Subcutaneous adipose tissue (tissue), 4 donors: ENCODE data around the gene UNC13D. TPM values are rescaled to one million over a fixed set of nuclear protein-coding genes. Genes with fewer than 3 reads are reported as not detected.

Source experiments
- total RNA-seq, 4 donors: library from RNA; depleted of rRNA; stranded (reverse); fragments of >200 nt; gene quantifications; one replicate each; pipeline ENCODE4 v1.1.0, GENCODE V29; 2016
- TF ChIP-seq, protein P1 (sequence below): fragments of 450-650 bp; IDR thresholded peaks from one replicate; pipeline ENCODE4 v1.5.1; 2016; ENCODE audit warnings: low read depth, mild to moderate bottlenecking, control low read depth, antibody characterized with exemption, moderate library complexity

UNC13D gene
- total RNA-seq, 4 donors from 2014 or later = 4.7 to 9.7 (median 8.5) TPM

- TF ChIP-seq, protein P1, sequence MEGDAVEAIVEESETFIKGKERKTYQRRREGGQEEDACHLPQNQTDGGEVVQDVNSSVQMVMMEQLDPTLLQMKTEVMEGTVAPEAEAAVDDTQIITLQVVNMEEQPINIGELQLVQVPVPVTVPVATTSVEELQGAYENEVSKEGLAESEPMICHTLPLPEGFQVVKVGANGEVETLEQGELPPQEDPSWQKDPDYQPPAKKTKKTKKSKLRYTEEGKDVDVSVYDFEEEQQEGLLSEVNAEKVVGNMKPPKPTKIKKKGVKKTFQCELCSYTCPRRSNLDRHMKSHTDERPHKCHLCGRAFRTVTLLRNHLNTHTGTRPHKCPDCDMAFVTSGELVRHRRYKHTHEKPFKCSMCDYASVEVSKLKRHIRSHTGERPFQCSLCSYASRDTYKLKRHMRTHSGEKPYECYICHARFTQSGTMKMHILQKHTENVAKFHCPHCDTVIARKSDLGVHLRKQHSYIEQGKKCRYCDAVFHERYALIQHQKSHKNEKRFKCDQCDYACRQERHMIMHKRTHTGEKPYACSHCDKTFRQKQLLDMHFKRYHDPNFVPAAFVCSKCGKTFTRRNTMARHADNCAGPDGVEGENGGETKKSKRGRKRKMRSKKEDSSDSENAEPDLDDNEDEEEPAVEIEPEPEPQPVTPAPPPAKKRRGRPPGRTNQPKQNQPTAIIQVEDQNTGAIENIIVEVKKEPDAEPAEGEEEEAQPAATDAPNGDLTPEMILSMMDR = no peak
Observed at GRCh38 chr17:75820094-75821080, 23.8 kb downstream of the UNC13D start.

- TF ChIP-seq, protein P1 = no peak
Observed at GRCh38 chr17:75819678-75820077, 24.5 kb downstream of the UNC13D start.

- TF ChIP-seq, protein P1 = no peak
Observed at GRCh38 chr17:75819116-75819515, 25.1 kb downstream of the UNC13D start.

- TF ChIP-seq, protein P1 = no peak
Observed at GRCh38 chr17:75818326-75818885, 25.8 kb downstream of the UNC13D start.

DNA sequence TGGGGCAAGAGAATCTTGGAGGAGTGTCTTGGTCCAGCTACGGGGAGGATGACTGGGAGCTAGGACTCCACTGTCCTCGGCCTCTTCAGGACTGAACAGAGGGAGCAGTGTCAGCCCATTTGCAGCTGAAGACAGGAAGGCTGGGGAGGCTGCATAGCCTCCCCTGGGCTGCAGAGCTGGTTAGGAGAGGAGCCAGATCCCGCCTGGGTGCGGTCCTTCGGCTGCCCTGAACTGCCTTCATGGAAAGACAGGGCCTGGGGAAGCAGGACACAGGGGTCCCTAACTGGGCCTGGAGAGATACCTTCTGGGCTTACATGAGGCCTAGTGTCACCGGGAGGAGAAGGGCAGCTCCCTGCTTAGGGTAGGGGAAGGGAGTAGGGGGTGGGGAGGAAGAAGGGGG lies 26.6 kb downstream of the UNC13D start:
- TF ChIP-seq, protein P1 = no peak

DNA sequence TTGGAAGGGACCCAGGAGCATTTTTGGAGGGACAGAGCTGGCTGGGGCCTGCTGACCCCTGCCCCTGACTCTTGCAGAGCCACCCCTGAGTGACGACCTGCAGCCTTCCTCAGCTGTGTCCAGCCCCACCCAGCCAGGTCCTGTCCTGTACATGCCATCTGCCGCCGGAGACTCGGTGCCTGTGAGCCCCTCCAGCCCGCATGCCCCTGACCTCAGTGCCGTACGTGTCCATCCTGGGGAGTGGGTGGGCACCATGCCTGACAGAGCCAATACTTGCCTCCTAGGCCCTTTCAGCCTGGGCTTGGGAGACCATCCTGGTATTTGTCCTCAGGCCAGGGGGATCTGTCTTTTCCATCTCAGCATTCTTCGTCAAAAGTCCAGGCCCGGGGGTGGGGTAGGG lies 27.5 kb downstream of the UNC13D start:
- TF ChIP-seq, protein P1 = no peak

- TF ChIP-seq, protein P1 = no peak
Observed at GRCh38 chr17:75815399-75815798, 28.8 kb downstream of the UNC13D start.
